H9 (cell line): ENCODE data around the gene FOXP2. TPM values are rescaled to one million over a fixed set of nuclear protein-coding genes. Genes with fewer than 3 reads are reported as not detected.

Source experiments
- DNase-seq: peaks from one replicate; pipeline ENCODE4 v3.0.0-alpha.2; 2017
- H2AFZ ChIP-seq: one replicate; pipeline ENCODE4 v1.6.1; 2013; ENCODE audit warnings: mild to moderate bottlenecking, low read length, control low read depth, moderate library complexity
- H2AK5ac ChIP-seq: 2 replicates; pipeline ENCODE4 v1.6.1; 2013; ENCODE audit warnings: low read length, control low read depth, mixed read lengths; ENCODE audit not compliant: insufficient read length
- H2BK120ac ChIP-seq: one replicate; pipeline ENCODE4 v1.6.1; 2013; ENCODE audit warnings: low read depth, mild to moderate bottlenecking, low read length, control low read depth, inconsistent platforms; ENCODE audit not compliant: poor library complexity, severe bottlenecking
- H2BK12ac ChIP-seq: 2 replicates; pipeline ENCODE4 v1.6.1; 2013; ENCODE audit warnings: low read length, control low read depth, mixed read lengths, low read depth; ENCODE audit not compliant: insufficient read length
- H2BK15ac ChIP-seq: 2 replicates; pipeline ENCODE4 v1.6.1; 2013; ENCODE audit warnings: low read depth, low read length, control low read depth
- H2BK20ac ChIP-seq: one replicate; pipeline ENCODE4 v1.6.1; 2013; ENCODE audit warnings: low read depth, mild to moderate bottlenecking, low read length, control low read depth, inconsistent platforms; ENCODE audit not compliant: poor library complexity, severe bottlenecking
- H2BK5ac ChIP-seq: 2 replicates; pipeline ENCODE4 v1.6.1; 2013; ENCODE audit warnings: low read length, control low read depth, mixed read lengths; ENCODE audit not compliant: insufficient read length
- H3K14ac ChIP-seq: 2 replicates; pipeline ENCODE4 v1.6.1; 2013; ENCODE audit warnings: low read length, control low read depth; ENCODE audit not compliant: insufficient read depth
- H3K18ac ChIP-seq: 2 replicates; pipeline ENCODE4 v1.6.1; 2013; ENCODE audit warnings: low read depth, mild to moderate bottlenecking, mixed read lengths, low read length, control low read depth; ENCODE audit not compliant: insufficient read length
- H3K23ac ChIP-seq: 2 replicates; pipeline ENCODE4 v1.6.1; 2013; ENCODE audit warnings: low read length, control low read depth, mixed read lengths, low read depth; ENCODE audit not compliant: insufficient read length
- H3K23me2 ChIP-seq: 2 replicates; pipeline ENCODE4 v1.6.1; 2013; ENCODE audit warnings: low read depth, mild to moderate bottlenecking, mixed read lengths, low read length, control low read depth; ENCODE audit not compliant: insufficient read length, poor library complexity, severe bottlenecking
- H3K27ac ChIP-seq: 2 replicates; pipeline ENCODE4 v1.5.1; 2013; ENCODE audit warnings: low read length, control low read depth, mixed read lengths, low read depth; ENCODE audit not compliant: insufficient read length
- H3K27me3 ChIP-seq: 2 replicates; pipeline ENCODE4 v1.6.1; 2013; ENCODE audit warnings: low read length, control low read depth, inconsistent platforms; ENCODE audit not compliant: insufficient read depth
- H3K4ac ChIP-seq: 2 replicates; pipeline ENCODE4 v1.6.1; 2013; ENCODE audit warnings: low read depth, mild to moderate bottlenecking, control low read depth, inconsistent platforms, low read length, moderate library complexity
- H3K4me1 ChIP-seq: 2 replicates; pipeline ENCODE4 v1.6.1; 2013; ENCODE audit warnings: low read length, control low read depth, inconsistent platforms; ENCODE audit not compliant: insufficient read depth
- H3K4me2 ChIP-seq: 2 replicates; pipeline ENCODE4 v1.6.1; 2013; ENCODE audit warnings: low read length, control low read depth, mixed read lengths; ENCODE audit not compliant: insufficient read length, insufficient read depth
- H3K56ac ChIP-seq: 2 replicates; pipeline ENCODE4 v1.6.1; 2013; ENCODE audit warnings: low read depth, mild to moderate bottlenecking, mixed read lengths, low read length, control low read depth; ENCODE audit not compliant: insufficient read length
- H3K79me1 ChIP-seq: 2 replicates; pipeline ENCODE4 v1.6.1; 2013; ENCODE audit warnings: low read depth, mild to moderate bottlenecking, moderate library complexity, low read length, control low read depth, inconsistent platforms; ENCODE audit not compliant: insufficient read depth, poor library complexity, severe bottlenecking
- H3K79me2 ChIP-seq: 2 replicates; pipeline ENCODE4 v1.6.1; 2013; ENCODE audit warnings: low read length, control low read depth, inconsistent platforms; ENCODE audit not compliant: insufficient read depth
- H3K9ac ChIP-seq: 2 replicates; pipeline ENCODE4 v1.6.1; 2013; ENCODE audit warnings: low read length, control low read depth, mixed read lengths; ENCODE audit not compliant: insufficient read length; ENCODE audit errors: extremely low read depth
- H3K9me3 ChIP-seq: one replicate; pipeline ENCODE4 v1.6.1; 2013; ENCODE audit warnings: low read depth, low read length, inconsistent platforms; ENCODE audit not compliant: control insufficient read depth
- H3T11ph ChIP-seq: one replicate; pipeline ENCODE4 v1.6.1; 2013; ENCODE audit warnings: mild to moderate bottlenecking, low read length, control low read depth, inconsistent platforms
- H4K20me1 ChIP-seq: one replicate; pipeline ENCODE4 v1.6.1; 2013; ENCODE audit not compliant: control insufficient read depth, insufficient read length, insufficient read depth
- H4K5ac ChIP-seq: 2 replicates; pipeline ENCODE4 v1.6.1; 2013; ENCODE audit warnings: low read depth, mild to moderate bottlenecking, mixed read lengths, low read length, control low read depth; ENCODE audit not compliant: insufficient read length
- H4K8ac ChIP-seq: replicated peaks from 2 replicates; pipeline ENCODE4 v1.6.1; 2013; ENCODE audit warnings: low read length, control low read depth, mixed read lengths, low read depth; ENCODE audit not compliant: insufficient read length
- H4K91ac ChIP-seq: 2 replicates; pipeline ENCODE4 v1.6.1; 2013; ENCODE audit warnings: low read depth, mild to moderate bottlenecking, moderate library complexity, mixed read lengths, low read length, control low read depth; ENCODE audit not compliant: insufficient read length
- H3K27ac Mint-ChIP-seq, 3 experiments: 2 replicates in 2 of 3; 3 replicates in 1 of 3; pipeline ENCODE4 v1.8.0; 2020 to 2021; ENCODE audit warnings: mixed read lengths in 3 of 3, mild to moderate bottlenecking in 1 of 3, moderate library complexity in 1 of 3
- H3K27me3 Mint-ChIP-seq: 2 replicates; pipeline ENCODE4 v1.8.0; 2021; ENCODE audit warnings: low read depth, mild to moderate bottlenecking, moderate library complexity, mixed read lengths
- H3K36me3 Mint-ChIP-seq, 3 experiments: 2 replicates in 2 of 3; 3 replicates in 1 of 3; pipeline ENCODE4 v1.8.0; 2020 to 2021; ENCODE audit warnings: low read depth in 3 of 3, mixed read lengths in 3 of 3; ENCODE audit not compliant: insufficient read depth in 1 of 3
- H3K4me1 Mint-ChIP-seq, 2 experiments: 2 replicates each; pipeline ENCODE4 v1.8.0; 2020; ENCODE audit warnings: mixed read lengths in 2 of 2
- H3K4me3 Mint-ChIP-seq, 2 experiments: 2 replicates in 1 of 2; 3 replicates in 1 of 2; pipeline ENCODE4 v1.8.0; 2020 to 2021; ENCODE audit warnings: mild to moderate bottlenecking in 2 of 2, mixed read lengths in 2 of 2, moderate library complexity in 1 of 2
- H3K9me3 Mint-ChIP-seq, 2 experiments: 2 replicates in 1 of 2; 3 replicates in 1 of 2; pipeline ENCODE4 v1.8.0; 2020; ENCODE audit warnings: mild to moderate bottlenecking in 2 of 2, mixed read lengths in 2 of 2, moderate library complexity in 1 of 2
- WGBS: extraction: QIAGEN DNeasy Blood & Tissue Kit; methylation state at CpG from one replicate; pipeline ENCODE4 v1.1.7; 2013; ENCODE audit warnings: missing lambda C conversion rate, low lambda C conversion rate, mixed read lengths; ENCODE audit not compliant: insufficient read length; ENCODE audit errors: extremely low coverage; 5-methylcytosine and 5-hydroxymethylcytosine counted together
- total RNA-seq: library from RNA; stranded (reverse); gene quantifications from 2 replicates; pipeline ENCODE4 v1.2.1, GENCODE V29; 2021
- TF ChIP-seq, protein P1 (sequence below): fragments of 200-600 bp; sonication (generic); conservative IDR thresholded peaks from 3 replicates; pipeline ENCODE4 v1.8.0; 2021; ENCODE audit warnings: antibody characterized with exemption, mild to moderate bottlenecking

Gene FOXP2
- total RNA-seq, 1 experiment from 2014 or later: not detected

DNA sequence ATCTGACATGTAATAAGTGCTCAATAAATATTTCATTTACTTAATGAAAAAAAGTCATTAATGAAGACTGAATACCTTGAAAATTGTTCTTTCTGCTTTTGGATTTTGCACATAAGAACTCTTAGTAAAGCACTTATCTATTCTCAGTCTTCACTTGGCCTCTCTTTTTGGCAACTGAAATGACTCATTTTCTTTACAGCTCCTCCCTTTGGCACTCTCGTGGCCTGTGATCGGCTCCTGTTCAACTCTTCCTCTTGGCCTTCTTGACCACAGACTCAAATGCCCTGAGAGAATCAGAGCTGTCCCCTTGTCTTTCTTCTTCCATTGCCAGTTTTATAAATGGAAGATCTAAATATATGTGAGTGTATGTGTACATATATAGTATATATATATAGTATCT is 54.2 kb downstream of the FOXP2 start:
- no peak overlapping the region for H3K27ac ChIP-seq
- no peak overlapping the region for H3K18ac ChIP-seq
- TF ChIP-seq, protein P1, sequence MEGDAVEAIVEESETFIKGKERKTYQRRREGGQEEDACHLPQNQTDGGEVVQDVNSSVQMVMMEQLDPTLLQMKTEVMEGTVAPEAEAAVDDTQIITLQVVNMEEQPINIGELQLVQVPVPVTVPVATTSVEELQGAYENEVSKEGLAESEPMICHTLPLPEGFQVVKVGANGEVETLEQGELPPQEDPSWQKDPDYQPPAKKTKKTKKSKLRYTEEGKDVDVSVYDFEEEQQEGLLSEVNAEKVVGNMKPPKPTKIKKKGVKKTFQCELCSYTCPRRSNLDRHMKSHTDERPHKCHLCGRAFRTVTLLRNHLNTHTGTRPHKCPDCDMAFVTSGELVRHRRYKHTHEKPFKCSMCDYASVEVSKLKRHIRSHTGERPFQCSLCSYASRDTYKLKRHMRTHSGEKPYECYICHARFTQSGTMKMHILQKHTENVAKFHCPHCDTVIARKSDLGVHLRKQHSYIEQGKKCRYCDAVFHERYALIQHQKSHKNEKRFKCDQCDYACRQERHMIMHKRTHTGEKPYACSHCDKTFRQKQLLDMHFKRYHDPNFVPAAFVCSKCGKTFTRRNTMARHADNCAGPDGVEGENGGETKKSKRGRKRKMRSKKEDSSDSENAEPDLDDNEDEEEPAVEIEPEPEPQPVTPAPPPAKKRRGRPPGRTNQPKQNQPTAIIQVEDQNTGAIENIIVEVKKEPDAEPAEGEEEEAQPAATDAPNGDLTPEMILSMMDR: no peak
- no peak overlapping the region for H3K4ac ChIP-seq
- no peak overlapping the region; a peak in 1 of 7 replicates for H3K27ac Mint-ChIP-seq
- no peaks in the 10 kb centered on the region for H3K36me3 Mint-ChIP-seq
- H3K27me3 ChIP-seq: no peaks in the 10 kb centered on the region
- H3K79me1 ChIP-seq: no peaks in the 10 kb centered on the region
- no peaks in the 10 kb centered on the region for H3K79me2 ChIP-seq
- H3K23me2 ChIP-seq: no peaks in the 10 kb centered on the region
- no peak overlapping the region for H4K91ac ChIP-seq
- no peak overlapping the region for H2BK5ac ChIP-seq
- no peaks in the 10 kb centered on the region for H3K4me1 ChIP-seq
- no peak overlapping the region for H3K56ac ChIP-seq
- H4K8ac ChIP-seq: no peak overlapping the region
- no peaks in the 10 kb centered on the region for H3K27me3 Mint-ChIP-seq
- no peaks in the 10 kb centered on the region for H3K9me3 ChIP-seq
- H3K9me3 Mint-ChIP-seq: no peaks in the 10 kb centered on the region
- H2AK5ac ChIP-seq: no peak overlapping the region
- peaks cover 5% of the 10 kb centered on the region in 2 experiments for H3K4me1 Mint-ChIP-seq
- H3K4me2 ChIP-seq: no peak overlapping the region
- no peak overlapping the region for H2BK12ac ChIP-seq
- no peak overlapping the region for H3K9ac ChIP-seq
- no peak overlapping the region for H3K23ac ChIP-seq
- H4K20me1 ChIP-seq: no peaks in the 10 kb centered on the region
- no peak overlapping the region for H3K4me3 Mint-ChIP-seq
- H3T11ph ChIP-seq: no peak overlapping the region
- no peak overlapping the region for H2AFZ ChIP-seq
- WGBS: no CpG with 5 or more reads among the region's 2 CpGs
- no peak overlapping the region for H3K14ac ChIP-seq
- H2BK20ac ChIP-seq: no peak overlapping the region
- H4K5ac ChIP-seq: no peak overlapping the region
- no peak for DNase-seq
- H2BK120ac ChIP-seq: no peak overlapping the region
- H2BK15ac ChIP-seq: no peak overlapping the region
